HepG2 (cell line): ENCODE measurements around the gene RPTOR. TPM values are rescaled to one million over a fixed set of nuclear protein-coding genes. Genes with fewer than 3 reads are reported as not detected.

Experiments
- ATAC-seq: fragments of 200-7000 bp; cut with Tn5 transposase; 3 replicates; pipeline ENCODE4 v1.9.1; 2020; ENCODE audit warnings: mild to moderate bottlenecking, moderate library complexity
- BruUV-seq: library from RNA; stranded (reverse); fragments of 400-500 nt; replicated peaks from 2 replicates; lab custom pipeline; 2021; lab: Mats Ljungman, UMichigan
- CTCF ChIA-PET: fragments of 300-600 bp; formaldehyde crosslinking; extraction: SDS; loops from one replicate; lab custom pipeline; 2021; ENCODE audit warnings: low total read pairs, inconsistent platforms, low intra/inter-chr PET ratio; lab: Yijun Ruan, JAX
- POLR2A ChIA-PET: fragments of 350-600 bp; sonication (Branson Sonifier 250); formaldehyde crosslinking; loops from one replicate; lab custom pipeline; 2020; ENCODE audit warnings: antibody characterized with exemption, inconsistent platforms; lab: Yijun Ruan, JAX
- DNase-seq: peaks from one replicate; pipeline ENCODE4 v3.0.0-alpha.2; 2015; ENCODE audit warnings: low spot score
- FAIRE-seq: peaks from 3 replicates; lab custom pipeline; 2011; peaks lifted over from hg19 to GRCh38; lab: Jason Lieb, UNC
- H2AFZ ChIP-seq: one replicate; pipeline ENCODE4 v1.6.1; 2011; ENCODE audit warnings: low read length, inconsistent platforms
- H3K27ac ChIP-seq: fragments of 300-600 bp; 3 replicates; pipeline ENCODE4 v1.8.0; 2011; ENCODE audit warnings: mixed run types, mild to moderate bottlenecking, mixed read lengths, low read length, inconsistent platforms; ENCODE audit not compliant: insufficient read depth; ENCODE audit errors: extremely low read length
- H3K27me3 ChIP-seq, 2 experiments: fragments of 200-600 bp in 1 of 2; 2 replicates in 1 of 2; 3 replicates in 1 of 2; pipeline versions ENCODE4 v1.6.0 to v1.8.0; 2011; ENCODE audit warnings: low read length in 2 of 2, mild to moderate bottlenecking in 2 of 2, moderate library complexity in 2 of 2, inconsistent platforms in 1 of 2; ENCODE audit not compliant: insufficient read depth in 2 of 2, control insufficient read depth in 1 of 2
- H3K36me3 ChIP-seq, 2 experiments: fragments of 200-600 bp in 1 of 2; replicated peaks in 1 of 2; 2 replicates in 1 of 2; 3 replicates in 1 of 2; pipeline versions ENCODE4 v1.5.1 to v1.8.0; 2011; ENCODE audit warnings: low read length in 2 of 2, inconsistent platforms in 1 of 2; ENCODE audit not compliant: insufficient read depth in 2 of 2, control insufficient read depth in 1 of 2
- H3K4me1 ChIP-seq: 2 replicates; pipeline ENCODE4 v1.5.1; 2012; ENCODE audit warnings: low read length, inconsistent platforms; ENCODE audit not compliant: insufficient read depth
- H3K4me2 ChIP-seq: 2 replicates; pipeline ENCODE4 v1.6.0; 2011; ENCODE audit warnings: low read depth, low read length, inconsistent platforms
- H3K4me3 ChIP-seq, 3 experiments: fragments of 200-600 bp in 1 of 3; sonication (generic), shearing (Covaris generic) in 1 of 3; replicated peaks in 1 of 3; 2 replicates each; pipeline ENCODE4 v1.5.1; 2011 to 2016; ENCODE audit warnings: low read length in 3 of 3, inconsistent platforms in 2 of 3, low read depth in 2 of 3, mild to moderate bottlenecking in 2 of 3, control low read depth in 1 of 3, mixed read lengths in 1 of 3; ENCODE audit not compliant: insufficient read depth in 1 of 3
- H3K79me2 ChIP-seq: one replicate; pipeline ENCODE4 v1.6.1; 2011; ENCODE audit warnings: low read length, inconsistent platforms; ENCODE audit not compliant: insufficient read depth
- H3K9ac ChIP-seq: 2 replicates; pipeline ENCODE4 v1.6.0; 2011; ENCODE audit warnings: mild to moderate bottlenecking, low read depth, low read length, inconsistent platforms; ENCODE audit not compliant: insufficient read depth
- H3K9me3 ChIP-seq: 2 replicates; pipeline ENCODE4 v1.5.1; 2012; ENCODE audit warnings: mild to moderate bottlenecking, low read length
- H4K20me1 ChIP-seq: 2 replicates; pipeline ENCODE4 v1.6.0; 2011; ENCODE audit warnings: inconsistent platforms, mild to moderate bottlenecking, low read length, moderate library complexity; ENCODE audit not compliant: insufficient read depth
- FOXK1 ChIP-seq: sonication (generic); formaldehyde crosslinking; IDR thresholded peaks from 2 replicates; pipeline ENCODE4 v1.4.0; 2020; ENCODE audit warnings: low read depth, missing genetic modification reagents, borderline replicate concordance
- IKZF4 ChIP-seq: sonication (generic); formaldehyde crosslinking; IDR thresholded peaks from 2 replicates; pipeline ENCODE4 v1.5.1; 2020; ENCODE audit warnings: borderline replicate concordance, mild to moderate bottlenecking, low read depth, missing genetic modification reagents; ENCODE audit errors: not compliant biosample characterization
- SIN3A ChIP-seq: IDR thresholded peaks from 2 replicates; pipeline ENCODE4 v1.6.1; 2011; ENCODE audit warnings: low read depth, mild to moderate bottlenecking, control low read depth, low read length, borderline replicate concordance
- ZFP37 ChIP-seq: sonication (generic); formaldehyde crosslinking; IDR thresholded peaks from 2 replicates; pipeline ENCODE4 v1.4.0; 2020; ENCODE audit warnings: missing genetic modification reagents, borderline replicate concordance
- ZNF138 ChIP-seq: sonication (generic); formaldehyde crosslinking; IDR thresholded peaks from 2 replicates; pipeline ENCODE4 v1.5.0; 2020; ENCODE audit warnings: mild to moderate bottlenecking, low read depth, missing genetic modification reagents
- ZNF530 ChIP-seq: sonication (generic); formaldehyde crosslinking; IDR thresholded peaks from 2 replicates; pipeline ENCODE4 v1.5.0; 2020; ENCODE audit warnings: low read depth, mild to moderate bottlenecking, missing genetic modification reagents
- WGBS: methylation state at CpG from one replicate; pipeline ENCODE4 v1.1.6; 2017; ENCODE audit warnings: low lambda C conversion rate; 5-methylcytosine and 5-hydroxymethylcytosine counted together
- in situ Hi-C: cut with HindIII; loops from 2 replicates; pipeline ENCODE4 v1.10.0; 2017; ENCODE audit warnings: low pct_unique_long_range_greater_than_20kb; ENCODE audit not compliant: extremely low pct_ligation_motif_present
- intact Hi-C: fragments of 100-400 bp; cut with micrococcal nuclease; formaldehyde crosslinking; loops from one replicate; pipeline ENCODE4 v1.10.0; 2022; ENCODE audit not compliant: unreplicated experiment
- polyA plus RNA-seq, 8 experiments: library from polyadenylated mRNA; depleted of rRNA in 3 of 8; stranded (reverse) in 7 of 8; unstranded in 1 of 8; fragments of >200 nt; fragmentation: Illumina TruSeq in 4 of 8; extraction: Trizol in 4 of 8; gene quantifications; 2 replicates each; pipeline versions ENCODE4 v1.2.1 to v1.2.3, GENCODE V29; 2011 to 2016; ENCODE audit warnings: low read depth in 4 of 8, missing spikeins in 1 of 8, mixed read lengths in 1 of 8; ENCODE audit not compliant: insufficient read depth in 1 of 8
- total RNA-seq, 5 experiments: library from RNA; depleted of rRNA; stranded (reverse); fragments of >200 nt; fragmentation: Illumina TruSeq; extraction: Trizol; gene quantifications; 2 replicates each; pipeline ENCODE4 v1.2.3, GENCODE V29; 2016; ENCODE audit warnings: low read depth in 1 of 5
- TF ChIP-seq, protein P1 (sequence below): IDR thresholded peaks from 2 replicates; pipeline ENCODE4 v1.6.1; 2016; ENCODE audit warnings: missing compliant biosample characterization, missing genetic modification reagents, borderline replicate concordance

Gene RPTOR
- total and polyA plus RNA-seq, 2 of the 13 experiments (the other 11 are each of a cell fraction or from before 2014, with no cell fraction given): 6.6 to 25.3 TPM

DNA sequence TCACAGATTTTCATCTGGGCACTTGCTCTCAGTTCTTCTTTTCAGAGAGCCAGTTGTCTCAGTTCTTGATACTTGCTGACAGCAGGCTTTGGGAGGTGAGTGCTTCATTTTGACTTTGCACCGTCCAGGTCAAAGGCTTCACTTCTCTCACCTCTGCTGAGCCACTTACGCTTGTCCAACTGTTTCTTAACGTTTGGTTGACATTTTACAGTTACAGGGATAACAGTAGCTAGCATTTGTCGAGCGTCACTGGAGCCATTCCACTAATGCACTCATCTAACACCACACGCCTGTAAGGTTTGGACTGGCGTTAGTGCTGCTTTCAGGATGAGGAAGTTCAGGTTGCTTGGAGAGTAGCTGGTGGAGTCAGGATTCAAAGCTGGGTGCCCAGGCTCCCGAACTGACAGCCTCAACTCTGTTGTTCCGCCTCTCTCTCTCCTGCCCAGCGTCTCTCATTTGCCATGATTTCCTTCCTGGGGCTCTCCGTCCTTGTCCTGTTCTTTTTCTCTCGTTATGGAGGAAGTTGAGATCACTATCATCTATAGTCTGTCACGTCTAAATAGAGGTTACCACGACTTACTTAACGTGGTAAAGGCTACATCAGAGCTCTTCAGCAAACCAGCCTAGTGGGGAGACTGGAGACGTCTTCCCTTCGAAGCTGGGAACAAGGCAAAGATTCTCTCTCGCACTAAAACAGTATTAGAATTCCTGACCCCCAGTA lies 220.8 kb downstream of the RPTOR start:
- Histone ChIP-seq H3K9me3 (no peaks in the 10 kb centered on the region), H3K27me3 (no peaks in the 10 kb centered on the region), H4K20me1 (no peaks in the 10 kb centered on the region), H3K36me3 (peaks cover 7 to 40% of the 10 kb centered on the region in 2 experiments), H3K79me2 (no peaks in the 10 kb centered on the region), H3K4me2 (no peak overlapping the region), H3K27ac (no peak overlapping the region), H3K4me3 (no peak overlapping the region), H3K4me1 (no peaks in the 10 kb centered on the region), H3K9ac (no peak overlapping the region), H2AFZ (no peak overlapping the region)
- no peak for DNase-seq
- no peak for ATAC-seq
- no peak for FAIRE-seq
- 96% methylated on average over 18 of the region's 18 CpGs for WGBS
- intact Hi-C loops (no loop called here), in situ Hi-C loops (no loop called here)
- CTCF ChIA-PET: no interaction called here
- no TSS peak for BruUV-seq
- POLR2A ChIA-PET: no interaction called here
- no peak for TF ChIP-seq IKZF4
- no peak for TF ChIP-seq ZNF530 (CRISPR knock-in tag)
- no peak for TF ChIP-seq FOXK1 (CRISPR knock-in tag)
- TF ChIP-seq ZNF138: no peak
- TF ChIP-seq ZFP37 (CRISPR knock-in tag): no peak
- TF ChIP-seq, protein P1, sequence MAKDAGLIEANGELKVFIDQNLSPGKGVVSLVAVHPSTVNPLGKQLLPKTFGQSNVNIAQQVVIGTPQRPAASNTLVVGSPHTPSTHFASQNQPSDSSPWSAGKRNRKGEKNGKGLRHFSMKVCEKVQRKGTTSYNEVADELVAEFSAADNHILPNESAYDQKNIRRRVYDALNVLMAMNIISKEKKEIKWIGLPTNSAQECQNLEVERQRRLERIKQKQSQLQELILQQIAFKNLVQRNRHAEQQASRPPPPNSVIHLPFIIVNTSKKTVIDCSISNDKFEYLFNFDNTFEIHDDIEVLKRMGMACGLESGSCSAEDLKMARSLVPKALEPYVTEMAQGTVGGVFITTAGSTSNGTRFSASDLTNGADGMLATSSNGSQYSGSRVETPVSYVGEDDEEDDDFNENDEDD (CRISPR knock-in tag): no peak
- no peak for TF ChIP-seq SIN3A
